Peyer's patch (tissue), 4 donors: ENCODE measurements around the gene P2RY6. TPM values are rescaled to one million over a fixed set of nuclear protein-coding genes. Genes with fewer than 3 reads are reported as not detected.
A peak's percentile ranks its signal among the peaks of the same experiment; 100 is the strongest.

ENCODE experiments used
- DNase-seq, 3 donors: peaks; one replicate each; pipeline ENCODE4 v3.0.0-alpha.2; 2017 to 2019
- H3K27ac ChIP-seq, 4 donors: fragments of 200-600 bp; sonication (generic); one replicate each; pipeline ENCODE4 v1.5.1; 2016 to 2019
- H3K27me3 ChIP-seq, 2 donors: fragments of 200-600 bp; sonication (generic); one replicate each; pipeline ENCODE4 v1.5.1; 2019
- H3K36me3 ChIP-seq, 3 donors: fragments of 200-600 bp; sonication (generic); one replicate each; pipeline ENCODE4 v1.5.1; 2016 to 2019
- H3K4me1 ChIP-seq, 4 donors: fragments of 200-600 bp; sonication (generic); one replicate each; pipeline ENCODE4 v1.5.1; 2016 to 2019
- H3K4me3 ChIP-seq, 4 donors: fragments of 200-600 bp; sonication (generic); 1 replicate in 3 of 4; 2 replicates in 1 of 4; pipeline ENCODE4 v1.5.1; 2016 to 2019; ENCODE audit warnings: mild to moderate bottlenecking in 1 of 4
- H3K9me3 ChIP-seq, 4 donors: fragments of 200-600 bp; sonication (generic); one replicate each; pipeline ENCODE4 v1.5.1; 2016 to 2019; ENCODE audit warnings: mild to moderate bottlenecking in 1 of 4
- CTCF ChIP-seq, 6 experiments: fragments of 450-650 bp in 4 of 6; fragments of 200-600 bp in 2 of 6; sonication (generic) in 1 of 6; IDR thresholded peaks; one replicate each; pipeline ENCODE4 v1.5.1; 2017 to 2019; ENCODE audit warnings: antibody characterized with exemption in 6 of 6, mild to moderate bottlenecking in 3 of 6, moderate library complexity in 1 of 6
- POLR2A ChIP-seq, 2 donors: fragments of 450-650 bp; IDR thresholded peaks; one replicate each; pipeline ENCODE4 v1.5.1; 2017; ENCODE audit warnings: antibody characterized with exemption in 2 of 2, mild to moderate bottlenecking in 2 of 2, moderate library complexity in 2 of 2
- total RNA-seq, 4 donors: library from RNA; depleted of rRNA; stranded (reverse); fragments of >200 nt; gene quantifications; one replicate each; pipeline ENCODE4 v1.1.0, GENCODE V29; 2016

The P2RY6 gene
- total RNA-seq, 4 donors from 2014 or later = 1.5 to 6.6 (median 2.3) TPM; not detected in 1

DNA sequence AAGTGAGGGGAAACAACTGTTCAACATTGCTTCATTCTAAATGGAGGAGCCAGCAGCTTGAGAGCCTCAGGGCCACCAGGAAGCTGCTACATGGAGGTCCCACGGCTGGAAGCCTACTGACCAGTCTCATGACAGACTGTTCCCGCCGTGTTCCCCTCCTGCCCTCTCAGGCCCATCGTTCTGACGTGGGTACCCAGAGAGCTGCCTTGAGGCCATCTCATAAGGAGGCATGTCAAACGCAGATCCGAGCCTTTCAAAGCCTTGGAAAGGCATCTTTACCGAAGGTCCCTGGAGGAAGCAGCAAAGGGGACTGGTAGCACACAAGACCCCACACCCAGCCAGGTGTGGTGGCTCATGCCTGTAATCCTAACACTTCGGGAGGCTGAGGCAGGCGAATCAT lies 27.6 kb downstream of the P2RY6 start:
- DNase-seq = no peak
- no peak for TF ChIP-seq POLR2A (IDR thresholded peaks at IDR 0.05)
- no peak for TF ChIP-seq CTCF (IDR thresholded peaks at IDR 0.05)
- Histone ChIP-seq H3K4me1 (no peaks in the 10 kb centered on the region), H3K27ac (no peak overlapping the region), H3K9me3 (no peaks in the 10 kb centered on the region), H3K27me3 (no peaks in the 10 kb centered on the region), H3K4me3 (no peak overlapping the region), H3K36me3 (no peaks in the 10 kb centered on the region)

DNA sequence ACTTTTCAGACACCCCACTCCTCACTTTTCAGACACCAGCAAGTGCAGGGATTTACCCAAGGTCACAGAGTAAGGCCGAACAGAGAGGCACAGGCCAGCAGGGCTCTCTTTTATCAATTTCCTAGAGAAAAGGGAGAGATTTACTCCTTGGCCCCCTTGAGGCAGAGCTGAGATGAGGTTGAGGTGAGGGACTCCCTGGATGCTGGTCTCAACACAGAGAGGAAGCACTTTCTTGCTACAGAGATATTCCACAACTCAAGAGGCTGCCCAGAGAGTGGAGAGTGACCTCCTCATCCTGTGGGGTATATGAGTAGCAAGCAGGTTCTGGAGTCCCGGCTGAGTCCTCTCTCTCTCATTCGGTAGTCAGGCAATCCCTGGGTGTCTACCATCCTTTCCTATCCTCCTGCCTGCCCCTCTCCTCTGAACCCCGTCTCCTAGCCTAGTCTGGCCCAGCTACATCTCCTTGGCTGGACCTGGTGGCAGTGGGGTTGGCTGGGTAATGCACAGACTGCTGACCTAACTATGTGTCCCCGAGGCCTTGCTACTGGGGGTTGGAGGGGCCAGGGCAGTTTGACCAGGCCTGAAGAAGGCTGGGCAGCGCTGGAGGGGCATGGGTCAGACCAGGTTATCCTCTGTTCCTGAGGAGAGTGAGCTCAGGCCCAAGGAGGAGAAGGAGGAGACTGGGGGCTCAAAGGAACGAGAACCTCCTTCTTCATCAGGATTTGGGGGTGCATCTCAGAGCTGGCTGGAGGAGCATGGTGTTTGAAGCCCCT lies 34.1 kb downstream of the P2RY6 start:
- no peaks in the 10 kb centered on the region for H3K36me3 ChIP-seq
- peaks cover 0 to 35% (median 9%) of the 10 kb centered on the region in 4 donors for H3K4me1 ChIP-seq
- H3K9me3 ChIP-seq = no peaks in the 10 kb centered on the region
- peaks cover 0 to 7% of the 10 kb centered on the region in 2 donors for H3K27me3 ChIP-seq
- no peak for DNase-seq
- no peak overlapping the region for H3K4me3 ChIP-seq
- no peak for TF ChIP-seq POLR2A (IDR thresholded peaks at IDR 0.05)
- no peak for TF ChIP-seq CTCF (IDR thresholded peaks at IDR 0.05)
- H3K27ac ChIP-seq = peak overlapping the region in 1 of 4 donors; percentile 94

- H3K27ac ChIP-seq = peak overlapping the region in 3 of 4 donors; percentile 77 to 94 (median 88)
- H3K9me3 ChIP-seq = no peaks in the 10 kb centered on the region
- TF ChIP-seq POLR2A (IDR thresholded peaks at IDR 0.05) (no peak), CTCF (IDR thresholded peaks at IDR 0.05) (no peak)
- peak overlapping the region; percentile 47 to 69 (median 64) for H3K4me3 ChIP-seq
- no peak for DNase-seq
- H3K36me3 ChIP-seq = no peaks in the 10 kb centered on the region
- H3K27me3 ChIP-seq = peaks cover 0 to 7% of the 10 kb centered on the region in 2 donors
- H3K4me1 ChIP-seq = peaks cover 0 to 39% (median 9%) of the 10 kb centered on the region in 4 donors
Observed at GRCh38 chr11:73306977-73307322, 34.8 kb downstream of the P2RY6 start.

- H3K27me3 ChIP-seq = peaks cover 0 to 7% of the 10 kb centered on the region in 2 donors
- peaks cover 0 to 39% (median 9%) of the 10 kb centered on the region in 4 donors for H3K4me1 ChIP-seq
- peak; percentile 94 to 98 (median 95) for DNase-seq
Observed at GRCh38 chr11:73307323-73308002, 35.3 kb downstream of the P2RY6 start.

More at GRCh38 chr11:73307323-73308002, 35.3 kb downstream of the P2RY6 start:
- Histone ChIP-seq H3K9me3 (no peaks in the 10 kb centered on the region), H3K36me3 (no peaks in the 10 kb centered on the region), H3K4me3 (peak overlapping the region; percentile 47 to 69 (median 64)), H3K27ac (peak overlapping the region; percentile 67 to 94 (median 82))
- TF ChIP-seq CTCF (IDR thresholded peaks at IDR 0.05) (peak; percentile 83 to 92 (median 89)), POLR2A (IDR thresholded peaks at IDR 0.05) (no peak)
